ENCODE measurements around the gene CCT6A. TPM values are rescaled to one million over a fixed set of nuclear protein-coding genes. Genes with fewer than 3 reads are reported as not detected.

CCT6A gene
- total RNA-seq, 3 donors from 2014 or later (not counting 1 experiment from before 2014, with no cell fraction given), result 48.1 to 65.3 (median 48.3) TPM

GRCh38 chr7:56105508-56105907 is 53.9 kb downstream of the CCT6A start:
- no peaks in the 10 kb centered on the region for H3K9me3 Mint-ChIP-seq
- WGBS (ENCODE audit: insufficient coverage), result 33% methylated on average over 5 of the region's 6 CpGs
- no peak for TF ChIP-seq CTCF (IDR thresholded peaks at IDR 0.05)
- Histone ChIP-seq H3K4me1 (ENCODE audit: control insufficient read depth, insufficient read depth, low read length) (peaks cover 18% of the 10 kb centered on the region), H3K27ac (ENCODE audit: low read length) (peak overlapping the region; percentile 89), H3K27me3 (ENCODE audit: control insufficient read depth, insufficient read depth, low read length) (no peaks in the 10 kb centered on the region), H3K9me3 (ENCODE audit: control insufficient read depth, insufficient read depth, low read length) (no peaks in the 10 kb centered on the region), H3K36me3 (ENCODE audit: control insufficient read depth, insufficient read depth, low read length) (peaks cover 33% of the 10 kb centered on the region), H3K4me3 (ENCODE audit: low read length) (peak overlapping the region; percentile 67)
- H3K4me3 Mint-ChIP-seq, result peak overlapping the region; percentile 97
- peak in 1 of 2 donors; percentile 71 for DNase-seq
- peaks cover 6% of the 10 kb centered on the region for H3K36me3 Mint-ChIP-seq
- peak in 1 of 3 donors; percentile 14 for ATAC-seq
- H3K27ac Mint-ChIP-seq, result peak overlapping the region; percentile 98 to 100
- H3K27me3 Mint-ChIP-seq (ENCODE audit: low read depth in 2 of 2), result no peaks in the 10 kb centered on the region
- intact Hi-C loops (cut with micrococcal nuclease), result loop anchor here (5.0 kb wide), 2 partner anchors 53 to 1348 kb away; partner anchors contain the start of genes CCT6A, PSPH and SEC61G
- peaks cover 24 to 39% of the 10 kb centered on the region in 2 donors for H3K4me1 Mint-ChIP-seq

- ATAC-seq, result peak; percentile 96 to 100 (median 98)
Measured at GRCh38 chr7:56106108-56107073, 54.8 kb downstream of the CCT6A start, which contains the start of gene CHCHD2. Gene CHCHD2 (minus strand): TSS chr7:56106476. CDS start chr7:56106413, 63 bp downstream.

GRCh38 chr7:56107954-56108258 is 56.3 kb downstream of the CCT6A start:
- Mint-ChIP-seq H3K9me3 (no peaks in the 10 kb centered on the region), H3K4me3 (peak overlapping the region; percentile 41), H3K27ac (no peak overlapping the region), H3K4me1 (peaks cover 24 to 30% of the 10 kb centered on the region in 2 donors), H3K36me3 (peaks cover 6% of the 10 kb centered on the region), H3K27me3 (ENCODE audit: low read depth in 2 of 2) (no peaks in the 10 kb centered on the region)
- no peak for ATAC-seq
- H3K4me3 ChIP-seq (ENCODE audit: low read length), result no peak overlapping the region
- H3K4me1 ChIP-seq (ENCODE audit: control insufficient read depth, insufficient read depth, low read length), result peaks cover 18% of the 10 kb centered on the region
- no CpG with 5 or more reads among the region's 1 CpG for WGBS (ENCODE audit: insufficient coverage)
- H3K27me3 ChIP-seq (ENCODE audit: control insufficient read depth, insufficient read depth, low read length), result no peaks in the 10 kb centered on the region
- H3K27ac ChIP-seq (ENCODE audit: low read length), result no peak overlapping the region
- DNase-seq, result no peak
- H3K36me3 ChIP-seq (ENCODE audit: control insufficient read depth, insufficient read depth, low read length), result peaks cover 10% of the 10 kb centered on the region
- intact Hi-C loops (cut with micrococcal nuclease), result loop anchor here (5.0 kb wide), 2 partner anchors 56 to 1351 kb away; partner anchors contain the start of genes CCT6A, PSPH and SEC61G
- H3K9me3 ChIP-seq (ENCODE audit: control insufficient read depth, insufficient read depth, low read length), result no peaks in the 10 kb centered on the region
- no peak for TF ChIP-seq CTCF (IDR thresholded peaks at IDR 0.05)

More at GRCh38 chr7:56106108-56107073, 54.8 kb downstream of the CCT6A start, which contains the start of gene CHCHD2:
- peak within 1 kb of the TSS; percentile 97 for H3K4me3 Mint-ChIP-seq
- peaks cover 6% of the 10 kb centered on the region for H3K36me3 Mint-ChIP-seq
- no peaks in the 10 kb centered on the region for H3K27me3 Mint-ChIP-seq (ENCODE audit: low read depth in 2 of 2)
- H3K27ac ChIP-seq (ENCODE audit: low read length), result peak within 1 kb of the TSS; percentile 89
- no peaks in the 10 kb centered on the region for H3K27me3 ChIP-seq (ENCODE audit: control insufficient read depth, insufficient read depth, low read length)
- DNase-seq, result peak; percentile 88 to 99
- H3K4me1 ChIP-seq (ENCODE audit: control insufficient read depth, insufficient read depth, low read length), result peaks cover 18% of the 10 kb centered on the region
- intact Hi-C loops (cut with micrococcal nuclease), result loop anchor here (1.0 to 5.0 kb wide), 3 partner anchors 54 to 1349 kb away; partner anchors contain the start of genes CCT6A, MRPS17, PSPH and SEC61G
- peaks cover 25% of the 10 kb centered on the region for H3K36me3 ChIP-seq (ENCODE audit: control insufficient read depth, insufficient read depth, low read length)
- 5% methylated on average over 57 of the region's 57 CpGs for WGBS (ENCODE audit: insufficient coverage)
- TF ChIP-seq CTCF (IDR thresholded peaks at IDR 0.05), result no peak
- H3K9me3 Mint-ChIP-seq, result no peaks in the 10 kb centered on the region
- peaks cover 24 to 30% of the 10 kb centered on the region in 2 donors for H3K4me1 Mint-ChIP-seq
- H3K27ac Mint-ChIP-seq, result peak within 1 kb of the TSS; percentile 98 to 100
- no peaks in the 10 kb centered on the region for H3K9me3 ChIP-seq (ENCODE audit: control insufficient read depth, insufficient read depth, low read length)
- peak within 1 kb of the TSS; percentile 67 for H3K4me3 ChIP-seq (ENCODE audit: low read length)
